GM12801 (cell line): Measurements from ENCODE around the gene HIPK3.

Experiments used
- TF ChIP-seq, protein P1 (sequence below): IDR thresholded peaks from one replicate; pipeline ENCODE4 v1.5.1; 2011; ENCODE audit warnings: control low read depth; ENCODE audit not compliant: insufficient read length; ENCODE audit errors: extremely low read depth

HIPK3 gene

DNA sequence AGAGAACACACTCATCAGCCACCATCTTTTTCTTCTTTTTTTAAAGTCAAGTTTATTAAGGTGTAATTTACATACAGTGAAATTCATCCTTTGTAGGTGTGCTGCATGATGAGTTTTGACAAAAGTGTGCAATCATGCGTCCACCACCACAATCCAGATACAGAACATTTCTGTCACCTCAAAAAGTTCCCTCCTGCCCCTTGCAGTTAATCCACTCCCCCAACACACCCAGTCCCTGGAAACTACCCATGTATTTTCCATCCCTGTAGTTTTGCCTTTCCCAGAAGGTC is 126.7 kb downstream of the HIPK3 start:
- TF ChIP-seq, protein P1, sequence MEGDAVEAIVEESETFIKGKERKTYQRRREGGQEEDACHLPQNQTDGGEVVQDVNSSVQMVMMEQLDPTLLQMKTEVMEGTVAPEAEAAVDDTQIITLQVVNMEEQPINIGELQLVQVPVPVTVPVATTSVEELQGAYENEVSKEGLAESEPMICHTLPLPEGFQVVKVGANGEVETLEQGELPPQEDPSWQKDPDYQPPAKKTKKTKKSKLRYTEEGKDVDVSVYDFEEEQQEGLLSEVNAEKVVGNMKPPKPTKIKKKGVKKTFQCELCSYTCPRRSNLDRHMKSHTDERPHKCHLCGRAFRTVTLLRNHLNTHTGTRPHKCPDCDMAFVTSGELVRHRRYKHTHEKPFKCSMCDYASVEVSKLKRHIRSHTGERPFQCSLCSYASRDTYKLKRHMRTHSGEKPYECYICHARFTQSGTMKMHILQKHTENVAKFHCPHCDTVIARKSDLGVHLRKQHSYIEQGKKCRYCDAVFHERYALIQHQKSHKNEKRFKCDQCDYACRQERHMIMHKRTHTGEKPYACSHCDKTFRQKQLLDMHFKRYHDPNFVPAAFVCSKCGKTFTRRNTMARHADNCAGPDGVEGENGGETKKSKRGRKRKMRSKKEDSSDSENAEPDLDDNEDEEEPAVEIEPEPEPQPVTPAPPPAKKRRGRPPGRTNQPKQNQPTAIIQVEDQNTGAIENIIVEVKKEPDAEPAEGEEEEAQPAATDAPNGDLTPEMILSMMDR: no peak

DNA sequence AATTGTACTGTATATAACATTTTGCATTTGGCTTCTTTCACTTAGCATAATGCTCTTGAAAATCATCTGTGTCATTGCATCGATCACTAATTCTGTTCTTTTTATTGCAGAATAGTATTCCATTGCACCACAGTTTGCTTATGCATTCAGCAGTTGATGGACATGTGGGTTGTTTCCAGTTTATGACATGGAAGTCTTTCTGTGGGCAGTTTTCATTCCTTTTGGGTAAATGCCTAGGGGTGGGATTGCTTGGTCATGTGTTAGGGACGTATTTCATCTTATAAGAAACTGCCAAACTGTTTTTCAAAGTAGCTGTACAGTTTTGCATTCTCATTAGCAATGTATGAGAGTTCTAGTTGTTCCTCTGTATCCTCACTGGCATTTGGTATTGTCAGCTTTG is 127.0 kb downstream of the HIPK3 start:
- TF ChIP-seq, protein P1: no peak

DNA sequence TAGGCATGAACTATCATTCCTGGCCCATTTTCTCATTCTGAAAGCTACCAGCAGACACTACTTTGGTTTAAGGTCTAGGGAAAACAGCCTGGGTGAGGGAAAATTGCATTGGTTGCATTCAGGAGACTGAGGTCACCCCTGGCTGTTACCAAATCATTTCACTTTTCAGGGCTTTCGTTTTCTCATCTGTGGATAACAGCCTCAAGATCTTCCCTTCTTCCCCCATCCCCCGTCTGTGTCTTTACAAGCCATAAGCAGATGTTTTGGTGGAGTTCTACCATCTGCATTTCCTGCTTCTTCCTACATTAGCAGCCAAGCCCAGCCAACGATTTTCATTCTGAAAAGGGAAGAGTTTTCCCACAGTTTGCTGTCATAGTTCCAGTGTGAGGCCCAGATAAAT is 130.4 kb downstream of the HIPK3 start:
- TF ChIP-seq, protein P1: no peak

DNA sequence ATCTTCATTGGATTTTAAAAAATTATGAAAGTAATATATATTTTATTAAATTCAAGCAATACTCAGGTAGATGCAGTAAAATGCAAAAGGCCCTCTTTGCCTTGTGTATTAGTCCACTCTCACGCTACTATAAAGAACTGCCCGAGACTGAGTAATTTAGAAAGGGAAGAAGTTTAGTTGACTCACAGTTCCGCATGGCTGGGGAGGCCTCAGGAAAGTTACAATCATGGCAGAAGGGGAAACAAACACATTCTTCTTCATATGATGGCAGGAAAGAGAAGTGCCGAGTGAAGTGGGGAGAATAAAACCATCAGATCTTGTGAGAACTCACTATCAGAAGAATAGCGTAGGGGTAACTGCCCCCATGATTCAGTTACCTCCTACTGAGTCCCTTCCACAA is 130.8 kb downstream of the HIPK3 start:
- TF ChIP-seq, protein P1: no peak

DNA sequence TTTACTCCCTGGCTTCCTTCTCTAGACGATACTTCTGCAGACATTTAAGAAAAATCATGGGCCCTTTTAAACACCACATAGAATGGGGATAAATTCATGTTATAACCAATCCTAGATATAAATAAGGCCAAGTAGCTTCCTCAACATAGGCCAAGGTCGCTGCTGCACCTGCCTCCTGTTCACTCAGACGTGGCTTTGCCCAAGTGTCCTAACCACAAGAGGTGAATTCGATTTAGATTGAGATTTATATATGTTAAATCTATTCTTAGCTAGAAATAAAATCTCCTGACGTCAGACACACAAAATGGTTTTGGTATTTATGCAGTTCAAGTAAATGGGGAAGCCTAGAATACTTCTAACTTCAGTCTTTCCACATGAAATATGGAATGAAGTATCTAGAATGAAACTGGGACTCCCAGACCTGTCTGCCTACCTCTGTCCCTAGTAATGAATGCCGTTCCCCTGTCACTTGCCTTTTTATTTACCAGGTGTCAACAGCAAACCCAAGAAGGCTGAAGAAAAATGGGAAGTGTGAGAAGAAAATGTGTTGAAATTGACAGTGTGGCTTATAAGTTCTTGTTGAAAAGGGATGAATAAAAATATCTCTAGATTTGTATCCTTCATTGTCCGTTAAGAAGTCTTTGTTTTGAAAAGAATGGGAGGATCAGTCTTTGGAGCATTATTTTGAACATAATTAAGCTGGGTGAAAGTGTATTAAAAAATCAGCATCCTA is 131.8 kb downstream of the HIPK3 start:
- TF ChIP-seq, protein P1: no peak

DNA sequence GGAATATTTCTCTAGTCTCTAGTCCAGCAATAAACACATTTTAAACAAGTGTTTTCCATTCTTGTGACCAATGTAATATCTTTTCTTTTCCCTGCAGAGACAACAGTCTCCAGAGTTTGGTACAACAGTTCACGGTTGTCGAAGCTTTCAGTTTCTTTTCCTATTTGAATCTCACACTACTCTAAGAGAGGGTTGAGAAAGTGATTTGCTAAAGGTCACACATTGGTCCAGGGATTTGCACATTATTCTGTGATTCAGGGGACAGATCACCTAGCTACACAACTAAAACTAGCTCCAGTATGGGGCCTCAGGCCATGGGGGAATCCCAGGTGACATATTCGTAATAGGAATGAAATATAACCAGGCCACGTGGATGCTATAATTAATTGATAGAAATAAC is 132.5 kb downstream of the HIPK3 start:
- TF ChIP-seq, protein P1: no peak

DNA sequence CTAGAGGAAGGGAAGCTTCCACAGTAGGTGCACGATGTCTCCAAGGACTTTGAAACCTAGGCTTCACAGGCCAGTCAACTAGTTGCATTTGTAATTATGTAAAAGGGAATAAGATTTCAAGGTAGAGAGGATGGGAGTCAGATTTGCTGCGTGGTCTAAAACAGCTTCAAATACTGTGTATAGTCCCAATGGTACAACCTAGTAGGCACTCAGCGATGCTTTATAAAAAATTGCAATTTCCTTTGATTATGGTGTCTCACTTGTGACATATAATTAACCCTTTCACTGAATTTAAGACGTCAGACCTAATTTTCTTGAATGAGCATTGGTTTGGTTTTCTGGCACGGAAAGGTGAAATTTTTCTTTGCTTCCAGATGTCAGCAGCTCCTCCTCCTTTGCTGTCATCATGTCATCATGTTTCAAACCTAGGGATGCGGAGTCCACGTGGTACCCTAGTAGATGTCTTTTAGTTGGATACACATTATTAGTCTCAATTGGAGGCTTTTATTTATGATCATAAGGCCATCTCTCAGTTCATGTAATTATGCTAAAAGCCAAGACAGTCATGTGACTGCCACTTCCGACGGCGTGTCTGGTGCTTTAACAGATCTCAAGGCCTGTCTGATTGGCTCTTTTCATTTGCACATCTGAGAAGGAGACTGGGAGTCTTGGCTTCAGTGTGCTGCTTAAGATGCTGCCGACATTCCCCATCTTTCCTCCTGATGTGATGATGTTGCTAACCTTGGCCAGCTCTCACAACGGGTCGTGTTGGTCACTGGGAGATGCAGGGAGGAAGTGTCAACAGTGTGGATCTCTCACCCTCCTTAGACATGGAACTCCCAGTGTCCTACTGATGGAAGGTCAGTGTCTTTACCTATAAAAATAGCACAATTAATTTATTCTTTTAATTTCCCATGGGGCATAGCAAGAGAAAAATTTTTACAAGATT is 134.0 kb downstream of the HIPK3 start:
- TF ChIP-seq, protein P1: no peak
